ENCODE data around the gene LRRC43. TPM values are rescaled to one million over a fixed set of nuclear protein-coding genes. Genes with fewer than 3 reads are reported as not detected.

The LRRC43 gene
- total RNA-seq, 1 experiment from 2014 or later = 0.34 TPM

DNA sequence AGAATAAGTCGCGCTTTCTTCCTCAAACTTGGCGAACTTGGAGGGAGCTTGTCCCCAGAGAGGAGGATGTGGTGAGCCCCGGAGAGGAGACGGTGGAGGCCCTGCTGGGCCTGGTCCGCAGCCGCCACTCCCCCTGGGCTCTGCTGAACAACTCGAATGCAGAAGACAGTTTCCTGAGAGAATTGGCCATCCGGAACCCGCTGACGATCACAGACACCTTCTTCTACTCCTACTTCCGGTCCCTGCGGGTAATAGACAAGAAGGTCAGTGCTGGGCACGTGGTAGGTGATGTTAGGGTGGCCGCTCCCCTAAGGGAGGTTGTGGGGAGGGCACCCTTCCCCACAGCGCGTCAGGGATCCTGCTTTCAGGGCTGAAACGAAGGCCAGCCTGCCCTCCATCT, 1.6 kb downstream of the LRRC43 start:
- H3K4me3 ChIP-seq (ENCODE audit: low read depth, low read length) = no peak overlapping the region
- BruUV-seq (replicated peaks) = no TSS peak
- H3K9me3 ChIP-seq = no peaks in the 10 kb centered on the region
- ChIA-PET POLR2A (no interaction called here), CTCF (no interaction called here)
- H3K27me3 Mint-ChIP-seq (ENCODE audit: insufficient read depth, unreplicated experiment) = no peaks in the 10 kb centered on the region
- H3K4me3 Mint-ChIP-seq (ENCODE audit: unreplicated experiment) = no peak overlapping the region
- TF ChIP-seq, protein P1, sequence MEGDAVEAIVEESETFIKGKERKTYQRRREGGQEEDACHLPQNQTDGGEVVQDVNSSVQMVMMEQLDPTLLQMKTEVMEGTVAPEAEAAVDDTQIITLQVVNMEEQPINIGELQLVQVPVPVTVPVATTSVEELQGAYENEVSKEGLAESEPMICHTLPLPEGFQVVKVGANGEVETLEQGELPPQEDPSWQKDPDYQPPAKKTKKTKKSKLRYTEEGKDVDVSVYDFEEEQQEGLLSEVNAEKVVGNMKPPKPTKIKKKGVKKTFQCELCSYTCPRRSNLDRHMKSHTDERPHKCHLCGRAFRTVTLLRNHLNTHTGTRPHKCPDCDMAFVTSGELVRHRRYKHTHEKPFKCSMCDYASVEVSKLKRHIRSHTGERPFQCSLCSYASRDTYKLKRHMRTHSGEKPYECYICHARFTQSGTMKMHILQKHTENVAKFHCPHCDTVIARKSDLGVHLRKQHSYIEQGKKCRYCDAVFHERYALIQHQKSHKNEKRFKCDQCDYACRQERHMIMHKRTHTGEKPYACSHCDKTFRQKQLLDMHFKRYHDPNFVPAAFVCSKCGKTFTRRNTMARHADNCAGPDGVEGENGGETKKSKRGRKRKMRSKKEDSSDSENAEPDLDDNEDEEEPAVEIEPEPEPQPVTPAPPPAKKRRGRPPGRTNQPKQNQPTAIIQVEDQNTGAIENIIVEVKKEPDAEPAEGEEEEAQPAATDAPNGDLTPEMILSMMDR (IDR thresholded peaks at IDR 0.05; ENCODE audit: insufficient read depth in 1 of 2, low read depth in 1 of 2, low read length in 1 of 2, severe bottlenecking in 1 of 2, unreplicated experiment in 1 of 2) = no peak
- DNase-seq = no peak
- no peak overlapping the region for H3K27ac Mint-ChIP-seq (ENCODE audit: unreplicated experiment)
- H3K27me3 ChIP-seq (replicated peaks; ENCODE audit: control insufficient read depth, insufficient read depth, low read length) = no peaks in the 10 kb centered on the region
- H3K36me3 Mint-ChIP-seq (ENCODE audit: insufficient read depth, unreplicated experiment) = no peaks in the 10 kb centered on the region
- H3K4me1 ChIP-seq = no peaks in the 10 kb centered on the region
- H3K36me3 ChIP-seq (ENCODE audit: control insufficient read depth, insufficient read depth, low read length) = no peaks in the 10 kb centered on the region
- H3K4me1 Mint-ChIP-seq (ENCODE audit: low read depth, unreplicated experiment) = no peaks in the 10 kb centered on the region
- H3K9me3 Mint-ChIP-seq (ENCODE audit: unreplicated experiment) = no peaks in the 10 kb centered on the region
- intact Hi-C loops (cut with micrococcal nuclease; ENCODE audit: unreplicated experiment) = no loop called here

DNA sequence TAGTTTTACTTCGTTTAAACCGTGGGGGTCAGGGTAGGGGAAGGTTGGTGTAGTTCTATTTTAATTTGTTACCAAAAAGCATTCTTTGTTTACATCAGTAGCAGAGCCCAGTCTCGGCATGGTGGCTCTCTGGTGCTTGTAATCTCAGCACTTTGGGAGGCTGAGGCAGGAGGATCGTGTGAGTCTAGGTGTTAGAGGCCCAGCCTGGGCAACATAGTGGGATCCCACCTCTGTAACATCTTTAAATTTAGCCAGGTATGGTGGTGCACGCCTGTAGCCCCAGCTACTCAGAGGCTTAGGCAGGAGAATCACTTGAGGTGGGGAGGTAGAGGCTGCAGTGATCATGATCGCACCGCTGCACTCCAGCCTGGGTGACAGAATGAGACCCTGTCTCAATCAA, 2.2 kb downstream of the LRRC43 start:
- H3K4me1 ChIP-seq = no peaks in the 10 kb centered on the region
- DNase-seq = no peak
- no peak overlapping the region for H3K4me3 ChIP-seq (ENCODE audit: low read depth, low read length)
- no peak overlapping the region for H3K4me3 Mint-ChIP-seq (ENCODE audit: unreplicated experiment)
- no peaks in the 10 kb centered on the region for H3K9me3 ChIP-seq
- H3K4me1 Mint-ChIP-seq (ENCODE audit: low read depth, unreplicated experiment) = no peaks in the 10 kb centered on the region
- POLR2A ChIA-PET = no interaction called here
- BruUV-seq (replicated peaks) = no TSS peak
- H3K9me3 Mint-ChIP-seq (ENCODE audit: unreplicated experiment) = no peaks in the 10 kb centered on the region
- intact Hi-C loops (cut with micrococcal nuclease; ENCODE audit: unreplicated experiment) = no loop called here
- no peaks in the 10 kb centered on the region for H3K27me3 ChIP-seq (replicated peaks; ENCODE audit: control insufficient read depth, insufficient read depth, low read length)
- H3K36me3 ChIP-seq (ENCODE audit: control insufficient read depth, insufficient read depth, low read length) = no peaks in the 10 kb centered on the region
- CTCF ChIA-PET = no interaction called here
- TF ChIP-seq, protein P1 (IDR thresholded peaks at IDR 0.05; ENCODE audit: insufficient read depth in 1 of 2, low read depth in 1 of 2, low read length in 1 of 2, severe bottlenecking in 1 of 2, unreplicated experiment in 1 of 2) = no peak
- no peaks in the 10 kb centered on the region for H3K27me3 Mint-ChIP-seq (ENCODE audit: insufficient read depth, unreplicated experiment)
- H3K27ac Mint-ChIP-seq (ENCODE audit: unreplicated experiment) = no peak overlapping the region
- H3K36me3 Mint-ChIP-seq (ENCODE audit: insufficient read depth, unreplicated experiment) = no peaks in the 10 kb centered on the region

DNA sequence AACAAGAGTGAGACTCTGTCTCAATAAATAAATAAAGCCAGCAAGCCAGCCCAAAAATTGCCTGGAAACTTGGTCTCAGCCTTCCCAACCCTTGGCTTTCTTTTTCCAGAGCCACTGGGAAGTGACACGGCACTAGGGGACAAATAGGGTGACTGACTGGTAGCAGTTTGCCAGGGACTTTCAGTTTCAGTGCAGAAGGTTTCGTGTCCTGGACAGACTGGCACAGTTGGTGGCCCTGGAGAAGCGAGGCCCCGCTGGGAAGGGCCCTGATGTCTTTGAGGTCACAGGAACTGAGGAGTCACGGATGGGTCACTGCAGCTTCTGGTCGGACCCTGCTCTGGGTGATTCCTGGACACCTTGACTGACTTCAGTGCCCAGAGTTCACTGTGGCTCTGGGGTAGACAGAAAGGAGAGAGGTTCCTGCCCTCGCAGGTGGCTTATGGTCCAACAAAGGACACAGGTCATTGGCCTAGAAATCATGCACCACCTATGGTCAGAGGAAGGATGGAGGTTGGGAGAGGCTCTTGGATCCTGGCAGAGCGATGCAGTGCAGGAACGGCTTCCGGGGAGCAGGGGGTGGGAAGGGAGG, 2.7 kb downstream of the LRRC43 start:
- H3K27me3 ChIP-seq (replicated peaks; ENCODE audit: control insufficient read depth, insufficient read depth, low read length) = no peaks in the 10 kb centered on the region
- BruUV-seq (replicated peaks) = no TSS peak
- no peak for DNase-seq
- H3K4me3 Mint-ChIP-seq (ENCODE audit: unreplicated experiment) = no peak overlapping the region
- H3K4me3 ChIP-seq (ENCODE audit: low read depth, low read length) = no peak overlapping the region
- H3K9me3 Mint-ChIP-seq (ENCODE audit: unreplicated experiment) = no peaks in the 10 kb centered on the region
- POLR2A ChIA-PET = no interaction called here
- H3K4me1 ChIP-seq = no peaks in the 10 kb centered on the region
- no peaks in the 10 kb centered on the region for H3K9me3 ChIP-seq
- CTCF ChIA-PET = no interaction called here
- H3K27ac Mint-ChIP-seq (ENCODE audit: unreplicated experiment) = no peak overlapping the region
- no peaks in the 10 kb centered on the region for H3K36me3 ChIP-seq (ENCODE audit: control insufficient read depth, insufficient read depth, low read length)
- TF ChIP-seq, protein P1 (IDR thresholded peaks at IDR 0.05; ENCODE audit: insufficient read depth in 1 of 2, low read depth in 1 of 2, low read length in 1 of 2, severe bottlenecking in 1 of 2, unreplicated experiment in 1 of 2) = no peak
- no peaks in the 10 kb centered on the region for H3K36me3 Mint-ChIP-seq (ENCODE audit: insufficient read depth, unreplicated experiment)
- intact Hi-C loops (cut with micrococcal nuclease; ENCODE audit: unreplicated experiment) = no loop called here
- no peaks in the 10 kb centered on the region for H3K27me3 Mint-ChIP-seq (ENCODE audit: insufficient read depth, unreplicated experiment)
- no peaks in the 10 kb centered on the region for H3K4me1 Mint-ChIP-seq (ENCODE audit: low read depth, unreplicated experiment)
